HCT116 (cell line): Measurements from ENCODE around the gene E2F6. TPM values are rescaled to one million over a fixed set of nuclear protein-coding genes. Genes with fewer than 3 reads are reported as not detected.

ENCODE experiments used
- ATAC-seq: fragments of 200-7000 bp; cut with Tn5 transposase; 2 replicates; pipeline ENCODE4 v1.9.1; 2020; ENCODE audit warnings: mild to moderate bottlenecking, moderate library complexity
- BruUV-seq: library from RNA; stranded (reverse); fragments of 400-500 nt; replicated peaks from 2 replicates; lab custom pipeline; 2021; lab: Mats Ljungman, UMichigan
- CTCF ChIA-PET: fragments of 300-600 bp; sonication (Branson Sonifier 250); formaldehyde crosslinking; loops from one replicate; lab custom pipeline; 2021; ENCODE audit warnings: antibody characterized with exemption; lab: Charles Lee
- POLR2A ChIA-PET: fragments of 300-600, 350-600 bp; sonication (Branson Sonifier 250); formaldehyde crosslinking; loops from one replicate; lab custom pipeline; 2021; ENCODE audit warnings: antibody characterized with exemption; lab: Charles Lee
- RAD21 ChIA-PET, 2 experiments: fragments of 300-600 bp; sonication (Branson Sonifier 250); formaldehyde crosslinking; loops; one replicate each; lab custom pipeline; 2023; ENCODE audit warnings: low total read pairs in 2 of 2; ENCODE audit not compliant: uncharacterized antibody in 2 of 2, unreplicated experiment in 2 of 2, low non-redundant PET in 1 of 2; lab: Charles Lee
- DNase-seq: peaks from one replicate; pipeline ENCODE4 v3.0.0-alpha.2; 2010; ENCODE audit warnings: low read depth, low spot score
- H2AFZ ChIP-seq: fragments of 200-600 bp; shearing (Covaris generic), sonication (generic); 2 replicates; pipeline ENCODE4 v1.6.1; 2017; ENCODE audit warnings: low read depth, mixed run types, mixed read lengths, antibody characterized with exemption, low read length; ENCODE audit not compliant: poor library complexity, severe bottlenecking
- H3K27ac ChIP-seq: 2 replicates; pipeline ENCODE4 v1.5.1; 2012; ENCODE audit warnings: low read depth, low read length
- H3K27me3 ChIP-seq: fragments of 200-600 bp; sonication (generic); 2 replicates; pipeline ENCODE4 v1.6.1; 2016; ENCODE audit warnings: mixed run types, low read length, mixed read lengths; ENCODE audit not compliant: insufficient read depth
- H3K36me3 ChIP-seq, 2 experiments: fragments of 200-500 bp in 1 of 2; fragments of 200-600 bp in 1 of 2; sonication (Bioruptor generic) in 1 of 2; sonication (generic) in 1 of 2; 2 replicates each; pipeline versions ENCODE4 v1.5.1 to v1.6.1; 2014 to 2016; ENCODE audit warnings: low read length in 2 of 2, inconsistent platforms in 1 of 2, mixed read lengths in 1 of 2, mixed run types in 1 of 2; ENCODE audit not compliant: insufficient read depth in 2 of 2, control insufficient read depth in 1 of 2
- H3K4me1 ChIP-seq, 2 experiments: fragments of 200-600 bp in 1 of 2; sonication (generic) in 1 of 2; 2 replicates each; pipeline versions ENCODE4 v1.5.1 to v1.6.1; 2012 to 2017; ENCODE audit warnings: low read length in 2 of 2, inconsistent platforms in 1 of 2, mild to moderate bottlenecking in 1 of 2, mixed read lengths in 1 of 2, mixed run types in 1 of 2, moderate library complexity in 1 of 2; ENCODE audit not compliant: insufficient read depth in 2 of 2, control insufficient read depth in 1 of 2
- H3K4me2 ChIP-seq: fragments of 200-600 bp; sonication (generic); 2 replicates; pipeline ENCODE4 v1.6.1; 2017; ENCODE audit warnings: mixed run types, low read length, mixed read lengths
- H3K4me3 ChIP-seq, 2 experiments: fragments of 200-600 bp in 1 of 2; sonication (generic) in 1 of 2; replicated peaks in 1 of 2; 2 replicates each; pipeline ENCODE4 v1.5.1; 2011 to 2016; ENCODE audit warnings: low read length in 2 of 2, control low read depth in 1 of 2, low read depth in 1 of 2, mild to moderate bottlenecking in 1 of 2, mixed read lengths in 1 of 2, mixed run types in 1 of 2
- H3K79me2 ChIP-seq: fragments of 200-600 bp; sonication (generic); 2 replicates; pipeline ENCODE4 v1.6.1; 2017; ENCODE audit warnings: mild to moderate bottlenecking, mixed run types, low read length, moderate library complexity, mixed read lengths; ENCODE audit not compliant: insufficient read depth
- H3K9ac ChIP-seq: fragments of 200-600 bp; sonication (generic); 2 replicates; pipeline ENCODE4 v1.6.1; 2016; ENCODE audit warnings: low read length, mixed read lengths
- H3K9me2 ChIP-seq: fragments of 200-600 bp; sonication (generic), shearing (Covaris generic); 2 replicates; pipeline ENCODE4 v1.6.1; 2017; ENCODE audit warnings: mixed run types, mild to moderate bottlenecking, moderate library complexity; ENCODE audit not compliant: insufficient read depth
- H3K9me3 ChIP-seq, 2 experiments: fragments of 200-500 bp in 1 of 2; fragments of 200-600 bp in 1 of 2; sonication (Bioruptor generic) in 1 of 2; sonication (generic) in 1 of 2; 2 replicates each; pipeline ENCODE4 v1.6.1; 2014 to 2017; ENCODE audit warnings: low read length in 2 of 2, mixed read lengths in 2 of 2, inconsistent platforms in 1 of 2, low read depth in 1 of 2, mild to moderate bottlenecking in 1 of 2, mixed run types in 1 of 2, moderate library complexity in 1 of 2; ENCODE audit not compliant: control insufficient read depth in 1 of 2, insufficient read depth in 1 of 2
- H4K20me1 ChIP-seq: fragments of 200-600 bp; sonication (generic), shearing (Covaris generic); 2 replicates; pipeline ENCODE4 v1.6.1; 2017; ENCODE audit warnings: mixed run types, mild to moderate bottlenecking, moderate library complexity; ENCODE audit not compliant: insufficient read depth
- CEBPB ChIP-seq: IDR thresholded peaks from 2 replicates; pipeline ENCODE4 v1.6.1; 2012; ENCODE audit warnings: low read depth
- CTCF ChIP-seq, 3 experiments: fragments of 200-600 bp in 1 of 3; sonication (generic) in 1 of 3; IDR thresholded peaks in 2 of 3; conservative IDR thresholded peaks in 1 of 3; 2 replicates each; pipeline ENCODE4 v1.5.1; 2012 to 2017; ENCODE audit warnings: low read depth in 2 of 3, low read length in 2 of 3, antibody characterized with exemption in 1 of 3, borderline replicate concordance in 1 of 3, control low read depth in 1 of 3, mild to moderate bottlenecking in 1 of 3, mixed read lengths in 1 of 3, mixed run types in 1 of 3, moderate library complexity in 1 of 3; ENCODE audit not compliant: insufficient read depth in 1 of 3
- ELF1 ChIP-seq: IDR thresholded peaks from 2 replicates; pipeline ENCODE4 v1.6.1; 2012; ENCODE audit warnings: low read depth, borderline replicate concordance
- FOSL1 ChIP-seq: IDR thresholded peaks from 2 replicates; pipeline ENCODE4 v1.6.1; 2012; ENCODE audit warnings: low read depth
- JUND ChIP-seq: IDR thresholded peaks from 2 replicates; pipeline ENCODE4 v1.6.1; 2012
- RAD21 ChIP-seq: IDR thresholded peaks from 2 replicates; pipeline ENCODE4 v1.6.1; 2012; ENCODE audit warnings: low read depth, mild to moderate bottlenecking
- SIN3A ChIP-seq: IDR thresholded peaks from 2 replicates; pipeline ENCODE4 v1.6.1; 2012; ENCODE audit warnings: low read depth
- YY1 ChIP-seq: IDR thresholded peaks from 2 replicates; pipeline ENCODE4 v1.6.1; 2011; ENCODE audit warnings: low read length, low read depth, moderate library complexity, mild to moderate bottlenecking; ENCODE audit not compliant: insufficient replicate concordance; ENCODE audit errors: extremely low read depth
- ZNF274 ChIP-seq: fragments of 200-500 bp; sonication (Bioruptor generic); IDR thresholded peaks from 2 replicates; pipeline ENCODE4 v1.6.1; 2014; ENCODE audit warnings: mild to moderate bottlenecking, low read depth, low read length, inconsistent platforms
- intact Hi-C: fragments of 100-400 bp; cut with micrococcal nuclease; formaldehyde crosslinking; loops from 2 replicates; pipeline ENCODE4 v1.10.0; 2022
- total RNA-seq: library from RNA; stranded (reverse); gene quantifications from one replicate; pipeline ENCODE4 v1.2.1, GENCODE V29; 2021; ENCODE audit not compliant: unreplicated experiment

Gene E2F6
- total RNA-seq, 1 experiment from 2014 or later = 22.8 TPM

GRCh38 chr2:11493282-11493681 is 27.3 kb upstream of the E2F6 start (continued):
- no peak for TF ChIP-seq FOSL1
- no peak for TF ChIP-seq CTCF (IDR thresholded peaks at IDR 0.05 in 2 of 3, conservative IDR thresholded peaks at IDR 0.05 in 1 of 3; ENCODE audit: borderline replicate concordance in 1 of 3, insufficient read depth in 1 of 3, low read depth in 2 of 3, low read length in 2 of 3)
- no peak for TF ChIP-seq ELF1
- TF ChIP-seq YY1 = no peak
- TF ChIP-seq JUND = no peak
- TF ChIP-seq CEBPB = no peak
- TF ChIP-seq RAD21 = no peak
- no peak for TF ChIP-seq ZNF274
- no peak for TF ChIP-seq SIN3A
- TF ChIP-seq, all 23 proteins: peak for 0

GRCh38 chr2:11492720-11493119 is 26.8 kb upstream of the E2F6 start:
- Histone ChIP-seq H3K27me3 (no peaks in the 10 kb centered on the region), H3K9me2 (no peaks in the 10 kb centered on the region), H3K4me2 (no peak overlapping the region), H3K4me1 (no peaks in the 10 kb centered on the region), H3K36me3 (no peaks in the 10 kb centered on the region), H3K9ac (no peak overlapping the region), H3K27ac (no peak overlapping the region), H3K9me3 (no peaks in the 10 kb centered on the region), H4K20me1 (no peaks in the 10 kb centered on the region), H3K4me3 (no peak overlapping the region), H2AFZ (no peak overlapping the region), H3K79me2 (no peaks in the 10 kb centered on the region)
- intact Hi-C loops = no loop called here
- TF ChIP-seq FOSL1 (no peak), RAD21 (no peak)
- no TSS peak for BruUV-seq
- ATAC-seq = no peak
- ChIA-PET POLR2A (no interaction called here), CTCF (interaction anchor here (1.0 kb wide), 1 partner anchor 13 kb away, joined by 3 read pairs; no protein-coding TSS in a partner anchor), RAD21 (no interaction called here)
- no peak for DNase-seq
